Chondrocyte (in vitro differentiated cells): Measurements from ENCODE around the gene FAM81A. TPM values are rescaled to one million over a fixed set of nuclear protein-coding genes. Genes with fewer than 3 reads are reported as not detected.

Experiments used
- DNase-seq: peaks from one replicate; pipeline ENCODE4 v3.0.0; 2021; ENCODE audit warnings: mixed read lengths, low spot score
- H3K27ac Mint-ChIP-seq: one replicate; pipeline ENCODE4 v1.8.0; 2021; ENCODE audit warnings: mild to moderate bottlenecking, moderate library complexity, mixed read lengths; ENCODE audit not compliant: unreplicated experiment
- H3K27me3 Mint-ChIP-seq: 2 replicates; pipeline ENCODE4 v1.8.0; 2021; ENCODE audit warnings: low read depth, mixed read lengths
- H3K36me3 Mint-ChIP-seq: 2 replicates; pipeline ENCODE4 v1.8.0; 2021; ENCODE audit warnings: low read depth, mixed read lengths
- H3K4me1 Mint-ChIP-seq: 2 replicates; pipeline ENCODE4 v1.8.0; 2021; ENCODE audit warnings: low read depth, mild to moderate bottlenecking, mixed read lengths
- H3K4me3 Mint-ChIP-seq: one replicate; pipeline ENCODE4 v1.8.0; 2021; ENCODE audit warnings: mild to moderate bottlenecking, moderate library complexity, mixed read lengths; ENCODE audit not compliant: unreplicated experiment
- H3K9me3 Mint-ChIP-seq: 2 replicates; pipeline ENCODE4 v1.8.0; 2021; ENCODE audit warnings: low read depth, mixed read lengths
- long read RNA-seq: library from polyadenylated mRNA; stranded (forward); transcript quantifications from one replicate; pipeline ENCODE4 v2.0.0, GENCODE V29; 2021
- total RNA-seq: library from RNA; stranded (reverse); gene quantifications from 3 replicates; pipeline ENCODE4 v1.2.1, GENCODE V29; 2021
- TF ChIP-seq, protein P1 (sequence below): fragments of 200-600 bp; sonication (generic); IDR thresholded peaks from 2 replicates; pipeline ENCODE4 v1.5.0; 2021; ENCODE audit warnings: antibody characterized with exemption, mild to moderate bottlenecking, moderate library complexity

The FAM81A gene
- 0.15 to 0.54 TPM in 2 of 3 replicates, not detected in the other for total RNA-seq
- long read RNA-seq, partial matches to known transcripts, result 0 of 2 reads
- long read RNA-seq, other reads (novel, unspliced or antisense), result 1 of 2 reads

DNA sequence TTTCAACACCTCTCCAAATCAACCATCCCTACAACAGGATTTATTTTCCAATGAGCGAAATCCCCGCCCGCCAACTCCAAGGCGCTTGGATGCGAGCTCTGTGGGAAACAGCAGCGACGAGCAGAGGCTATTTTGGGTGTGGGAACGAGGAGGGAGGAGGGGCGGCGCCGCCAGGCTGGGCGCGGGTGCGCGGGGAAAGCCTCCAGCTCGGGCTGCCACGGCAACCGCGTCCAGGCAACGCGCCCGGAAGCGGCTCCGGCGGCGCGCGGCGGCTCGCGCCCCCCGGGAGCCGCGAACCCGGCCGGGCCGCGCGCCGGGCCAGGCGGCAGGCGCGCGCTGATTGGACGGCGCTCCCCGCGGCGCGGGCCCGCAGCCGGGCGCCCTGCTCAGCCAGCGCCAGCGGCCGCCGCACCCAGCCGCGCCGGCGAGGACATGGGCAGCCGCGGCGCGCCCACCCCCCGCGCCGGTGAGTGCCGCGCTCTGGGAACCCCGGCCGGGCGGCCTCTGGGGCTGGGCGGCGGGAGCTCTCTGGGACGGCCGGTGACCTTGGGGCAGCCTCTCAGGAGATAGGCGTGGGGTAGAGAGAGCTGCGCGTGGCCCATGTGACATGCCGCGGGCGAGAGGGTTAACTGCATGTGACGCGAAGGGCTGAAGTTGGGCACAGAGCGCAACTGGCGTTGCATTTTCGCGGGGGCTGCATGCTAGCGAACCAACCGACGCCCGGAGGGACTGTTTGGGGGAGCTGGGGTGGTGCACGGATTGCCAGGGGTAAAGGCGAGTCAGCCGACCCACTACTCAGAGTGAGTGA, at the start of gene FAM81A:
TSS of gene FAM81A (plus strand) at position 370 of the 808 bp plus-strand sequence. CDS start 20,441 bp downstream, outside the sequence.
- TF ChIP-seq, protein P1, sequence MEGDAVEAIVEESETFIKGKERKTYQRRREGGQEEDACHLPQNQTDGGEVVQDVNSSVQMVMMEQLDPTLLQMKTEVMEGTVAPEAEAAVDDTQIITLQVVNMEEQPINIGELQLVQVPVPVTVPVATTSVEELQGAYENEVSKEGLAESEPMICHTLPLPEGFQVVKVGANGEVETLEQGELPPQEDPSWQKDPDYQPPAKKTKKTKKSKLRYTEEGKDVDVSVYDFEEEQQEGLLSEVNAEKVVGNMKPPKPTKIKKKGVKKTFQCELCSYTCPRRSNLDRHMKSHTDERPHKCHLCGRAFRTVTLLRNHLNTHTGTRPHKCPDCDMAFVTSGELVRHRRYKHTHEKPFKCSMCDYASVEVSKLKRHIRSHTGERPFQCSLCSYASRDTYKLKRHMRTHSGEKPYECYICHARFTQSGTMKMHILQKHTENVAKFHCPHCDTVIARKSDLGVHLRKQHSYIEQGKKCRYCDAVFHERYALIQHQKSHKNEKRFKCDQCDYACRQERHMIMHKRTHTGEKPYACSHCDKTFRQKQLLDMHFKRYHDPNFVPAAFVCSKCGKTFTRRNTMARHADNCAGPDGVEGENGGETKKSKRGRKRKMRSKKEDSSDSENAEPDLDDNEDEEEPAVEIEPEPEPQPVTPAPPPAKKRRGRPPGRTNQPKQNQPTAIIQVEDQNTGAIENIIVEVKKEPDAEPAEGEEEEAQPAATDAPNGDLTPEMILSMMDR, result no peak
- no peaks in the 10 kb centered on the region for H3K36me3 Mint-ChIP-seq
- peaks cover 38% of the 10 kb centered on the region for H3K27me3 Mint-ChIP-seq
- peak within 1 kb of the TSS; percentile 39 for H3K27ac Mint-ChIP-seq
- H3K4me1 Mint-ChIP-seq, result peaks cover 14% of the 10 kb centered on the region
- DNase-seq, result no peak
- peak within 1 kb of the TSS; percentile 78 for H3K4me3 Mint-ChIP-seq
- H3K9me3 Mint-ChIP-seq, result no peaks in the 10 kb centered on the region

- no peak overlapping the region for H3K27ac Mint-ChIP-seq
- no peak for DNase-seq
- H3K27me3 Mint-ChIP-seq, result no peaks in the 10 kb centered on the region
- H3K9me3 Mint-ChIP-seq, result no peaks in the 10 kb centered on the region
- peaks cover 2% of the 10 kb centered on the region for H3K36me3 Mint-ChIP-seq
- peaks cover 4% of the 10 kb centered on the region for H3K4me1 Mint-ChIP-seq
- H3K4me3 Mint-ChIP-seq, result no peak overlapping the region
- TF ChIP-seq, protein P1, result no peak
These were observed 49.3 kb upstream of the FAM81A start for GRCh38 chr15:59388670-59389069.

GRCh38 chr15:59392299-59392698, 45.7 kb upstream of the FAM81A start:
- H3K27ac Mint-ChIP-seq, result no peak overlapping the region
- H3K27me3 Mint-ChIP-seq, result peaks cover 9% of the 10 kb centered on the region
- no peak for DNase-seq
- no peak overlapping the region for H3K4me3 Mint-ChIP-seq
- TF ChIP-seq, protein P1, result no peak
- no peaks in the 10 kb centered on the region for H3K36me3 Mint-ChIP-seq
- H3K9me3 Mint-ChIP-seq, result no peaks in the 10 kb centered on the region
- peaks cover 4% of the 10 kb centered on the region for H3K4me1 Mint-ChIP-seq

- TF ChIP-seq, protein P1, result no peak
- DNase-seq, result no peak
- H3K36me3 Mint-ChIP-seq, result no peaks in the 10 kb centered on the region
- peaks cover 10% of the 10 kb centered on the region for H3K27me3 Mint-ChIP-seq
- H3K4me3 Mint-ChIP-seq, result no peak overlapping the region
- no peaks in the 10 kb centered on the region for H3K4me1 Mint-ChIP-seq
- H3K9me3 Mint-ChIP-seq, result no peaks in the 10 kb centered on the region
- H3K27ac Mint-ChIP-seq, result no peak overlapping the region
These were observed 43.8 kb upstream of the FAM81A start for GRCh38 chr15:59394166-59394661.

DNA sequence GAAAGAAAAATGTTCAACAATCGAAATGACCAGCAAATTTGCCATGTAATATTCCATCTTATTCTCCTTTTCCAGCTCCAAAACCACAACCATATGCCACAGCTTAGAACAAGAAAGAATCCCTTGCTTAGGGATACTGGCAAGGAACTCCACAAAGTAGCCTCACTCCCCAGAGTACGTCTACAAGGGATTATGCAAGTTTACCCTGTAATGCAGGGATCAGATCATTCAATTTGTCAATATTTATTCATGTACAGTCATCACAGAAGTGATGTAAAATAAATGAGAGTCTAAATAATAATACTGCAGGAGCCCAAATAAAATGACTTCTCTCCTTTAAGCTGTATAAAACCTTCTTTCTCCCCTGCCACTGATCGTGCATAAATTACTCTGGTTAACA, 41.8 kb upstream of the FAM81A start:
- no peak for DNase-seq
- H3K27ac Mint-ChIP-seq, result no peak overlapping the region
- H3K9me3 Mint-ChIP-seq, result no peaks in the 10 kb centered on the region
- peaks cover 26% of the 10 kb centered on the region for H3K27me3 Mint-ChIP-seq
- H3K4me1 Mint-ChIP-seq, result no peaks in the 10 kb centered on the region
- TF ChIP-seq, protein P1, result no peak
- no peaks in the 10 kb centered on the region for H3K36me3 Mint-ChIP-seq
- H3K4me3 Mint-ChIP-seq, result no peak overlapping the region
